ENCODE measurements around the gene ATP2A3. TPM values are rescaled to one million over a fixed set of nuclear protein-coding genes. Genes with fewer than 3 reads are reported as not detected.

Gene ATP2A3
- total RNA-seq, 1 donor from 2014 or later = not detected

DNA sequence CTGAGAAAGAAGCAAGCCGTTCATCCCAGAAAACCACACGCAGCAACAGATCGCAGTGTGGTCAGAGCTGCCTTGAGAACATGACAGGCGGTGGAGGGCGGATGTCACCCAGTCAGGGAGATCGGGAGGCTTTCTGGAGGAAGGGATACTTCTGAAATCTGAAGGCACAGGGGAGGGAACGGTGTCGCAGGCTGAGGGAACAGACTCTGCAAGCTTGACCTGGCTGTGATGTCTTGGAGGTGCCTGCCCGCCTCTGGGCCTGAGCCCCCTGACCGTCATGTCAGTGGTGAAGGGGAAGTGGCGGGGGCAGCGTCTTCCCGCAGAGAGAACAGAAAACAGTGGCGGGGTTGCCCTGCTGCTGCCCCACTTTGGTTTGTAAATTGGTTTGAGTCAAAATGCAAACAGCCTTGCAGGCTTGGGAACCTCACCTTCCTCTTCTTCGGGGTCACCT lies 8.1 kb upstream of the ATP2A3 start:
- DNase-seq = no peak

DNA sequence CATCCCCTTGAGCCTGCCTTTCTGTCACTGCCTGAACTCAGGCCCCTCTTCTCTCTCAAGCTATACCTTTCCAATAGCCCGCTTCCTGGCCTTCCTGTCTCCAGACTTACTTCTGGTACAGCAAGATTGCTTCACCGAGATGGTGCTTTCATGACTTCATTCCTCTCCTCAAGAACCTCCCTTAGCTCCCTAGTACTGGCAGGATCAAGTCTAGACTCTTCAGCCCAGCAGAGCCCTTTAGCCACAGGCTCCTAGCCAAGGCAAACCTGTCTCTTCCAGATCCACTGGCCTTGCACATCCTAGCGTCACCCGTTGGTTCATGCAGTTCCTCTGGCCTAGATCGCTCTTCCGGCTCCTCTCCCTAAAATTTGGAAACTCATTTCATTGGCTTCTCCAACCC lies 6.4 kb upstream of the ATP2A3 start:
- DNase-seq = no peak

DNA sequence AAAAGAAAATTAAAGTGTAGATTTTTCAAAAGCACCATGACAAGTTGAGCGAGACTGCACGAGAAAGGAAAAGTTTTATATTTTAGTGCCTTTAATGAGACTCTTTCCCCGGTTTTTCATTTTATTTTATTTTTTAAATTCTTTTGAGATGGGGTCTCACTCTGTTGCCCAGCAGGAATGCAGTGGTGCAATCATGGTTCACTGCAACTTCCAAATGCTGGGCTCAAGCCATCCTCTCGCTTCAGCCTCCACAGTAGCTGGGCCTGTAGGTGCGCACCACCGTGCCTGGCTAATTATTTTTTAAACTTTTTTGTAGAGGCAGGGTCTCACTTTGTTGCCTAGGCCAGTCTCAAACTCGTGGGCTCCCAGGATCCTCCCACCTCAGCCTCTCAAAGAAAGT lies 5.7 kb upstream of the ATP2A3 start:
- no peak for DNase-seq

DNA sequence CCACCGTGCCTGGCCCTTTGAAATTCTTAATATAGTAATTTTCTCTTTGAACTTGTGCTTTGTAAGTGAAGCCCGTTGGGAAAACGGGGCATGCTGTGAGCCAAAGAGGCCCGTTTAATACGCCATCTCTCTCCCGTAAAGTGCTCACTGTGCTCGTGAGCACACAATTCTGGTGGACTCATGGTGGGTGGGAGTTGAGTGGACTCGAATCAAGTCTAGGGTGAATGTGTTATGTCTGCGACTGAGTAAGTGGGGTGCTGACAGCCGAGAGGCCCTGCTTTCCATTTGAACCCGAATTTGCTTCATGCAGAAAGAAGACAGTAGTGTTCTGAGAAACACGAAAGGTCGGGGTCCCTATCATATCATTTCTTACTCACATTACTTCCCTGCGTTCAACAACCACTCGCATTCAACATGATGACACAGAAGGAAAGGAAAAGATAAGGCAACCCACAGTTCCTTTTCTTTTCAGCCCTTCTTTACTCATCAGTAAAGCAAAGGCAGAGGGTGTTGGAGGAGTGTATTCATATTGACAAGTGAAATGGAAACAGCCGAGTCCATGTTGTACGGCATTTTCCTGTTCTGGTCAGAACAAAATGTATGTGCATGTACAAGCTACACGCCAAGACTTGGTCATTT lies 4.8 kb upstream of the ATP2A3 start:
- no peak for DNase-seq

DNA sequence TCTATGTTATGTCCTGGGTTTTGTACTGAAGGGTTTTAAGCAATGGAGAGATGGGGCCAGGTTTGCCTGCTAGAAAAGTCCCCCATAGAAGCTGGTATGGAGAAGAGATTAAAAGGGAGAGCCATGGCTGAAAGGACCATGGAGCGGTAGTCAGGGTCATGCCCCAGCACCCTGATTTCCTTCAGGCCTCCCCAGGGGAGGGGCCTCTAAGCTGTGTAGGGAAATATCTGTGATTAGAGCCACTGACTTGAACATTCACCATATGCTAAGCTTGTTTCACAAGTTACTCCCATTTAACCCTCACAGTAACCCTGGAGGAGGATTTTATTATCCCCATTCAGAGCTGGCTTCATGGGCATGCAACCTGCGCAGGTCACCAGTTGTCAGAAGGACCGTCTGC lies 3.8 kb upstream of the ATP2A3 start:
- DNase-seq = no peak

DNA sequence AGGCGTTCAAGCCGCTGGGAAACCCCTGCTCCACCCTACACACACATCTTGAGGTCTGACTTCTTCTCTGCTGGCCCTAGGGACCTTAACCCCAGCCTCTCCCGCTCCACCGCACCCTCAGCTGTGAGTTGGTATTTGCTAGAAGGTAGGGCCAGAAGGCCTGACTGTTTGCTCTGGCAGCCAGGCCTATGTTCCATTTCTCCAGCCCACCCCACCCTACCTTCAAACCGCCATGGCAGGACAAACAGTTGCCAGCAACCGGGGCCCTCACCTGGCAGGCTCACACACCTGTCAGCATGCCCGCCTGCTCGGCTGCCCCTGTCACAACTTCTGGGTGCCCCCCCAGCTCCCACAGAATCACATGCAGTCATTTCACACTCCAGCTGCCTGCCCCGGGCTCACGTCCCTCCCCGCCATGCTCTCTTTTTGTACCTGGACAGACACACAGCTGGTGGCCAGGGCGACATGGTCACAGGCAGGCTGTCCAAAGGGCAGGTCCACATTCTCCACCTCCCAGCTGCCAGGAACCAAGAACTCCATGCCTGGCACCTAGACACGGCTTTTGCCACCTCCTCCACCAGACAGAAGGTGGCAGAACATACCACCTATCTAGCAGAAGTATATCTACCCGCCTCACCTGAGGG lies 2.6 kb upstream of the ATP2A3 start:
- DNase-seq = no peak

DNA sequence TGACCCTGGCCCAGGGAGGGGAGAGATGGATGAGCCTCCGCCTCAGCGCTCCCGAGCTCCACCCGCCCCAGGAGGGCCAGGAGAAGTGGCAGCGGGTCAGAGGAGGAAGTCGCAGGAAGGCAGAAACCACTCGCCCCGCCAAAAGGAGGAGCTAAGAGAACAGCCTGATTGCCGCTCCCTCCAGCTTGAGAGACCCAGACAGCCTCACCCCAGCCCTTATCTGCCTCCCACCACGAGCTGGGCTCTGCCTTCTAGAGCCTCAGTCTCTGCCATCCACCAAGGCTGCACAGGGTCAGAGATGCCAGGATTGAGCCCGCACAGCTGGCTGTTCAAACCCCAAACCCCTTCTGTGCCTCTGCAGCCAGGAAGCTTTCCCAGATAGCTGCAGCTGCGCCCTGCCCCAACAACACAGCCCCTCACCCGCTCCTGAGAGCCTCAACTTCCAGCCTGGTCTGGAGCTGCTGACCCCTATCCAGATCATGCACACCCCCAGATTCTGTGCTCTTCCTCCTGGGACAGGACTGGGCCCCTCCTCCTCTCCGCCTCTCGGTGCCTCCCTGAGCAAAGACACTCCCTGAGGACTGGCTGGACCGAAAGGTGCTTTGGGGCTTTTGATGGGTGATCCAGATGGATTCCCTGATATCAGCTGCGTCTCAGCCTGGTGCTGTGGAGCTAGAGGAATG lies 1.0 kb upstream of the ATP2A3 start:
- peak; percentile 24 for DNase-seq

DNA sequence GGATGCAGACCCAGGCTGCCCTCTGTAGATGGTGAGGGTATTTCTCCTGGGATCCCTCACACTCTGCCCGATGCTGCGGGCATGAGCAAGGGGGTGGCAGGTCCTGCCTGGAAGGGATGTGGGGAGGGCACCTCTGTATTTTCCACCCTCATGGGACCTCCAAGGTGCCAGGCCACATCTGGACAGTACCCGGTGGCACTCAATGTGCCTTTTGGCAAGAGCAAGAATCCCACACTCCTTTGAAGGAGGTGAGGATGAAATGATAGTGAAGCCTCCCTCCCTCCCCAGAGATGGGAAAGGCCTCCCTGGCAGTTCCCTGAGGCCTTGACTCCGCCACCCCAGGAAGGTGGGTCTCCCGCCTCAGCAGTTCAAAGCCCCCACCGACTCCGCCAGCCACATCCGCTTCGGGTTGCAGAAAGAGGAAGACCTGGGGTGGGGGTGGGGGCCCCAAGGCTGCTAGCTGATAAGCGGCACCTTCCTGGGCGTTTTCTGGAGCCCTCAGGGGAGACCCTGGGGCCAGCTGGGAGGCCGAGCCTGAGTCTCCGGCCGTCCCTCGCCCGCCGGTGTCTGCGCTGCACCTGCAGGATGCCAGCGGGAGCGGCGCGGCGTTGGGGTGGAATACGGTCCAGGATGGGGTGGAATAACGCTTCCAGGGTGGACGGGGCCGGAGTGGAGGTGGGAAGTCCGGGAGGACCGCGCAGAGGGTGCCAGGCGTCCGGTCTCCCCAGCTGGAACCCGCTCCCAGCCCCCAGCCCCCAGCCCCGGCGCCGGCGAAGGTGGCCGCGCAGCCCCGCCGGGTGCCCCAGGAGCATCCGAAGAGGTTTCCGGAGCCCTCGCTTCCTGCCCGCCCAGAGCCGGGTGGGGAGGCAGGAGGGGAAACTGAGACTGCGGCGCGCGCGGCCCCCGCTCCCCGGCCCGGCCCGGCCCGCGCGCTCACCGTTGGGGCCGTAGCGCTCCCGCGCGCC lies 718 bp downstream of the ATP2A3 start:
- no peak for DNase-seq

DNA sequence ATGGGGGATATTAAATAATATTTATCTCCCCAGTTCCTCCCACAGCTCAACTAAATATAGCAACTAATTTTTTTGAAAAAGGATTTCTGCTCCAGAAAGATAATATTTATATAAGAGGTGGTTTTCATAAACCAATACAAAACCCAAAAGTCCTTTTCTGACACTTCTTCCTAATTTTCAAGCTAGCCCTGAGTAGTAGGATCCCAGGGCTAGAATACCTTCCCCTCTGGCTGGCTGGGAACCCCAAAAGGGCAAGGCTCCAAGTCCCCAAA lies 1.3 kb downstream of the ATP2A3 start:
- no peak for DNase-seq

DNA sequence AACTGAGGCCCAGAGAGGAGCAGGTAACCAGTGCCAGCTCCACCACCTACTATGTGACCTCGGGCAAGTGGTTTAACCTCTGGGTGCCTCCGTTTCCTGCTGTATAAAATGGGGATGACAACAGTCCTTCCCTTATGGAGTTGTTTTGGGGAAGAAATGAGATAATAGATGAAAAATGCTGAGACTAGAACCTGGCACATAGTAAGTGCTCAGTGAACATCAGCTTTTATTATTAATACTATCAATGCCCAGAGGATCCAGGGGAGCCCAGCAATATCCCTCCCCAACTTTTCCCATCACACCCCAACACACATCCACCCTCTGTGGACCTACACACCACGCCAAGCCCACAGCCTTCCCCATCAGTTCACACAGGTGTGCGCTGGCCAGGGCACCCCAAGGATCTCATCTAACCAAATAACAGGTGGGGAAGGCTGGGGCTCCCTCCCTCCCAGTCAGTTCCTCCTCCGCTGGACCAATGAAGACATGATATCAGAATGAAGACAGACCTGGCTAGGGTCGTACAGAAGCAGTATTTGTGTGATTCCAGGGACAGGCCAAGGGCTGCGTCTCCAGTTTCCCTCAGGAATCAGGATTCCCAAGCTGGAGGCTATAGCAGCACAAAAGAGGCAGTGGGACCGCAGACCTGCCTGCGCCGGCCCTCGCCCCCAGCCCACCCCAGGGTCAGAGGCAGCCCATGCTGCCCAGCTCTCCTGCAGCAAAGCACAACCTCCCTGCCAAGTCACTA lies 1.8 kb downstream of the ATP2A3 start:
- DNase-seq = no peak

DNA sequence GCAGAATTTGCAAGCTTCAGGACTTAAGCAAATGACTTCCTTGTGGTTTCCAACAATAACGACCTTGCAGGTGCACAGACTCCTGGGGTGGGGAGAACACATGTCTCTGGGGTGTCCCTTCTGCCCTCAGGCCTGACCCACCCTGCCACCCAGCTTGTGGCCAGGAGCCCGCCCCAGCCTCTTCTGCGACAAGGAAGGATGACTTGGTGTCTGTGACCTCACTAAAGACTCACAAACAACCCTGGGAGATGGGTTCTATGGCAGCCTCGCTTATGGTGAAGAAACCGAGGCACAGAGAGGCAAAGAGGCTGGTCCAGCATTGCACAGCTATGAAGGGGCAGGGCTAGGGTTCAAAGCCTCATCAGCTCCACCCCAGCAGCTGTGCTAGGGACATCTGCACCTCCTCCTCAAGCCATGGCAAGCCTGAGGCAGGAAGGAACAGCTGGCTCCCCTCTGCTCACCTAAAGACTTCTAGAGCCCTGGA lies 2.6 kb downstream of the ATP2A3 start:
- DNase-seq = no peak

DNA sequence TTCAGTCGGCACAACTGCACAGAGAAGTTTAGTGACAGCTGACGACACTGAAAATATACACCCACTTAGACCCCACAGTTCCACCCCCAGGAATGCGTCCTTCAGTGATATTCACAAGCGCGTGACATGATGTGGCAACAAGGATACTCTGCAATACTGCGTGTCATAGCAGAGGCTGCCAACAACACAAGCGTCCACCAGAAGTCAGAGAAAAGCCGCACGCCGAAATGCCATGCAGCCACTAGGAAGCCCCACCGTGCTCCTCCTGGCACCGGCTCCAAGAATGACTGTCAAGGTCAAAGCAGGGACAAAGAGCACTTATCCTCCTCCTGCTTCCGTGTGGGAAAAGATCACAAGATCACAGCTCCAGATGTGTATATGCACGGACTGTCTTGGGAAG lies 3.5 kb downstream of the ATP2A3 start:
- no peak for DNase-seq

DNA sequence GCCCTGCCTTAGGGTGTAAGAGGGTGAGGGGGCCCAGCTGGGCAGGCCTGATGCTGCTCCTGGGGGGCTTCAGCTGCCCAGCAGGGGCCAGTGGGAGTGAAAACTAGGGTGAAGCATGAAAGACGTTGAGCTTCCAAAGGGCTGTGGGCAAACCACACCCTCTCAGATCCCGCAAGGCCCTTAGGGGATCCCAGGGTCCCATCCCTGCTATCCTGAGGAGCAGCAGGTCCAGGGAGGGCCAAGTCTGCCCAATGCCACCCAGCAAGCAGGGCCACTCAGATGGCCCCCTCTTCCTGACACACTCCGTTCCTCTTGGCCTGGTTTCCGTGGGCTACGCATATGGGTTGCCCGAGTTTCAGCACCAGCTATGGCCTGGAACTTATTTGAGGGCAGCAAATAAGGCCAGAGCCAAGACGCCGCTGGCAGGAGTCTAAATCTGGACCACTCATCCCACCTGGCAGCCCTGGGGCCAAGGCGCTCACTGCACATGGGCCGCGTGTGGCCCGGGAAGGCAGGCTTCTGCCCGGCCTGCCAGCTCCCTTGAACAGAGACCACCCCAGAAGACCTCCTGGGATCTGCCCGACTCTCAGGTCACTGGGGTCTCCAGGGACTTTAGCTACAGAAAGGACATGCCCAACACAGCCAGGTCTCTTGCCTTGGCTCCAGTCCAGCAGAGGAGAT lies 4.2 kb downstream of the ATP2A3 start:
- no peak for DNase-seq

DNA sequence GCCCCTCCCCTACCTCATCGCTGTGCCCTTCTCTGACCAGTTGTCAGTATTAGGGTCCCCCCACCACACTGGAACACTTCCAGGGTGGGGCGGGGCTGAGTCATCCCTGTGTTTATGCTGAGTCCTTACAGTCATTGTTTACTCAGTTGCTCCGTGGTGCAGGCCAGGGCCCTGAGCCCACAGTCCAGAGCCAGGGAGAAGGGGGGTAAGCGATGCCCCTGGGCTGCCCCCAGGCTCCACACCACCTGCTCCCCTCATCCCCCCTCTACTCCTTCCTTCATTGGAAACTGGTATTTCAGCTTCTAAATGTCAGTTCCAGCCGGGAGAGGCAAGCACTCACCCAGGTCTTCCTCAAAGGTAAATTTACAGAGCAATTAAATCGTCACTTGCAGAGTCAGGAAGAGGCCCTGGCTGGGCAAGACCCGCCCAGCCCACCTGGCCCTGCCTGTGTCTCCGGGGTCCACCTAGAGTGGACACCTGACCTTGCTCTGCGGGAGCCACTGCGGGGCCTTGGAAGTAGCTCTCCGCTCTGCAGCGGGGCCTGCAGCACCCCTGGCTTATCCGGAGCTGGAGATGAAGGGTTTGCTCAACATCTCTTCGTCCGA lies 4.8 kb downstream of the ATP2A3 start:
- DNase-seq = peak; percentile 56

DNA sequence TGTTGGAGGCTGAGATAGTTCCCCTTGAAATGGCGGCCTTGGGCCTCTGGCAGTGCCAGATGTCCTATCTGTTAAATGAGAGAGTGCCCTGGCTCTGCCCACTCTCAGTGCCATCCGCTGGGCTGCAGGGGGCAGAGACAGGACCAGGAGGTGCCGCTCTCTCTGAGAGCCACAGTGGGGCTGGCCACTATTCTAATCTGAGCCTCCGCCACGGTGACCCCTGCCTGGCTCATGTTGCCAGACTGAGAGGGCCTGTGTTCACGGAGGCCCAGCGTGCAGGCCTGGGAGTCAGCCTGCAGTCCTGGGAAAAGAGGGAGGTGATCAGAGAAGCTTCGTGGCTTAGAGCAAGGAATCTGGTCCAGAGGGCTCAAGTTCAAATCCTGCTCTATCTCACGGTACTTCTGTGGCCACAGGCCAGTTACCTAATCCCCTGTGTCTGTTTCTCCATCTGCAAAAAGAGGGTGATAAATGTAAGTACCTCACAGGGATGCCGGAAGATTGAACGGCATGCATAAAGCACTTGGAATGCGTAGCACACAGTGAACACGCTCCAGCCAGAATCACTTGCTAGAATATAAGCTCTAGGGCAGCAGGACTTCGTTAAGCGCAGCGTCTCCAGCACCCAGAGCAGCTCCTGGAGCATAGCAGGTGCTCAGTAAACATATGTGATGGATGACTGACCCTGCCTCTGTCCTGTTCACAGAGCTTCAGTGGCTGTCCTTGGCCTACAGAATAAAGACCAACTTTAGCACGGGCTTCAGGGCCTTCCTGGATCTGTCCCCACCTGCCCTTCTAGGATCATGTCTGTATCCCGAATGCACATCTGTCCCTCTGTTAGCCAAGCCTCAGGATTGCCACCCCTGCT lies 6.3 kb downstream of the ATP2A3 start:
- no peak for DNase-seq

DNA sequence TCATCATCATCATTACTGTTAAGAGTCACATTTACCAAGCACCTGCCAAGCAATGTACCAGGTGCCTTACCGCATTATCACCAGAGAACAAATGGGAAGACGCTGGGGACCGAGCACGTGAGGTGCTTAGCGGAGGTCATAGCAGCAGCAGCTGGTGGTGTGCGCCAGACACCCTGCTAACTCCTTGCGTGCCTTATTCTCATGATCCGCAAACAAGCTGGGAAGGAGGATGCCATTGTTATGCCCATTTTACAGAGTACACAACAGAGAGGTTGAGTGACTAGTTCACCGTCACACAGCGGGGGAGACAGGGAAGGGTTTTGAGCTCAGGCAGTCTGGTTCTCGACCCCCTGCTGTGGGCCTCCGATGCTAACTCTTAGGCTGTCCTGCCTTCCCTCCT lies 7.3 kb downstream of the ATP2A3 start:
- no peak for DNase-seq

DNA sequence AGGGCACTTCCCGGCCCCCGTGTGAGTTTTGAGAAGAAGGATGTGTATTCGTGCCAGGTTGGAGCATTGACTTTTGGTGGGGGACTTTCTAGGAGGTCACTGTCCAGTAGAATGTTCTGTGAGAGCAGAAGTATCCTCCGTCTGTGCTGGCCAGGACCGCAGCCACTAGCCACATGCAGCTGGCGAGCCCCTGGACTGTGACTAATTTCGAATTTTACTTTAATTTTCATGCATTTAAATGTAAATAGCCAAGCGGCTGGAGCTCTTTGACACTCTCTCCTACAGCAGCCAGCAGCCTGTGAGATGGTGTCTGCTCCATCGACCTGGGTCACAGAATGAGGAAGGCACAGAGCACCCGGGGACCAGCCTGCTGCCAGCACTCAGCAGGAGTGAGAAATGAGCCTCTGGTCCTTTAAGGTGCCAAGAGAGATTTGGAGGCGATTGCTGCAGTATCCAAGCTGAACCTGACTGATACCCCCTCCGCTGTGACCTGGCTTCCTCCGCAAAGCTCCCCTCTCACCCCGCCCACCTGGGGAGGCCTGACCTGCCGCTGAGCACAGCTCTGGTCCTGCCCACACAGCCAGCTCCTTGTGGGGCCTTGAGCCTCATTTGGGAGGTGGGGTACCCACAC lies 7.8 kb downstream of the ATP2A3 start:
- DNase-seq = no peak

DNA sequence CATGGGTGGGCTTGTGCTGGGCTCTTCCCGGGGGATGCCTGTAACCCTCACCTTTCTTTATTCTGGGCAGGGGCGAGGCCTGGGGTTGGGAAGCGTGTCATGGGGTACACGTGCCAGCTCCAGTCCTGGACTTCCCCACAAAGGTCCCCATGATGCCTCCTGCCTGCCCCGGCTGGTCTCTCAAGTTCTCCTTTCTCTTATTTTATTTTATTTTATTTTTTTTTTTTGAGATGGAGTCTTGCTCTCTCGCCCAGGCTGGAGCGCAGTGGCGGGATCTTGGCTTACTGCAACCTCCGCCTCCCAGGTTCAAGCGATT lies 8.6 kb downstream of the ATP2A3 start:
- no peak for DNase-seq

DNA sequence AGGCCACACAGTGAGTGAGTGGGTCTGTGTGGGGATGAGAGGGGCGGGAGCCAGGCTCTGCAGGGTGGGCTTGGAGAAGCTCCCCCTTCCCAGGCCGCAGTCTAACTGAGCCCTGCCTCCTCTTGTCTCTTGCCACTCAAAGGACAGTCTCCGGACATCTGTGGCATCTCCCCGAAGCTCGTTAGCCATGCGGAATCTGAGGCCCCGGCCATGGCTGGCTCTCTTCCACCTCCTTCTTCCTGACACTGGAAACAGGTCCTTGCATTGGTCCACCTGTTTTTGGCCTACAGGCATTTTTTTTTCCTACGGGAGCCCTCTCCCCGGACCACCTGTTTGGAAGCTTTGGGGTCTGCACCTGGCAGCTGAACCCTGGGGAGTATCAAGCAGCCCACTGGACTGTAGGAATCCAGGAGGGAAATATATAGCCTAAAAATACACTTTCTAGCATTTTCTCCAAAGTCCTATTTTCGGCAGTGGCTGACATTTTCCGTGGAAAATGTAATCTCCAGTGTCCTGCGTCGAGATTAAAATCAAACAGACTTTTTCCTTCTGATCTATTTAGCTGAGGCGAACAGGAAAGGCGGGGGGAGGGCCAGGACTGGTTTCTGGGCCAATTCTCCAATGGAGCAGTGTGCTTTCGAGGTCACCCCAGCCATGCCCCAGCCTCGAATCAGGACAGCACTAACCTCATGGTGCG lies 9.1 kb downstream of the ATP2A3 start:
- DNase-seq = peak; percentile 19
